ENCODE results near the gene SLC30A3. TPM values are rescaled to one million over a fixed set of nuclear protein-coding genes. Genes with fewer than 3 reads are reported as not detected.
"Not testable (repeated sequence)": the region's sequence is repeated elsewhere in the genome, so short reads cannot be mapped to it uniquely, and the experiment has no call there.

The SLC30A3 gene
- total RNA-seq, 1 donor from 2014 or later: not detected

DNA sequence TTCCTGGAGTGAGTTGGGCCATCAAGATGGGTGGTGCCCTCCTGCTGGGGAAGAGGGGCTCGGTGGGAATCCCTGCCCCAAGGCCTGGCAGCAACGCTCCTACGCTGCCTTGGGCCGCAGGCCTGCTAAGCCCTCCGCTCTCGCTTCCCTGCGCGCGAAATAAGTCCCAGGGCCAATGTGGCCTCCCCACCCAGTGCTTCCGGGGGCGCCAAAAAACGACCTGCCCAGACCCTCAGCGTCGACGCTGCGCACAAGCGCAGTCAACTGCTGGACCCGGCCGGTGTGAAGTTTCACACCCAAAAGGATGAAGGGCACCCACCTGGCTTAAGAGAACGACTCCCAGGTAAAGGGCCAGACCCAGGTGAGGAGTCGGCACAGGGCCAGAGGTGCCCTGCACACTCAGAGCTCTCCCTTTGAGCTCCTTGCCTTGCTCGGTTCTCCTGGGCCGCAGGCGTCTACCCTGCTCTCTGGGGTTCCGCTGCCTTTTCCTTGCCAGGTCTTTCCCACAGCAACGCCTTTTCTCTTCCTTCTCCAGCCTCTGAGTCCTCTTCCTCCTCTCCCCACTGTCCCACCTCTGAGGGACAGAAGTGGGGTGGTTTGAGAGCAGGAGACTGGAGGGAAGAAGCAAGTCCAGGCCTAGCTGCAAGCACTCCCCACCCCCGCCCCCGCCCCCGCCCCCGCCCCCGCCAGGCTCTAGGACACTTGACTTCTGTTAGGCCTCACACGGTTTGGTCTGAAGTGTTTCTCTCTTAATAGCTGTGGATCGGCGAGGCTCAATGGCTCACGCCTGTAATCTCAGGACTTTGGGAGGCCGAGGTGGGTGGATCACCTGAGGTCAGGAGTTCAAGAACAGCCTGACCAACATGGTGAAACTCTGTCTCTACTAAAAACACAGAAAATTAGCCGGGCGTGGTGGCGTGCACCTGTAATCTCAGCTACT lies 12.6 kb upstream of the SLC30A3 start, which contains the start of gene DNAJC5G:
Gene DNAJC5G (plus strand): TSS at position 223 of the 940 bp plus-strand sequence. CDS start 1,296 bp downstream, outside the sequence.
- TF ChIP-seq, protein P1, sequence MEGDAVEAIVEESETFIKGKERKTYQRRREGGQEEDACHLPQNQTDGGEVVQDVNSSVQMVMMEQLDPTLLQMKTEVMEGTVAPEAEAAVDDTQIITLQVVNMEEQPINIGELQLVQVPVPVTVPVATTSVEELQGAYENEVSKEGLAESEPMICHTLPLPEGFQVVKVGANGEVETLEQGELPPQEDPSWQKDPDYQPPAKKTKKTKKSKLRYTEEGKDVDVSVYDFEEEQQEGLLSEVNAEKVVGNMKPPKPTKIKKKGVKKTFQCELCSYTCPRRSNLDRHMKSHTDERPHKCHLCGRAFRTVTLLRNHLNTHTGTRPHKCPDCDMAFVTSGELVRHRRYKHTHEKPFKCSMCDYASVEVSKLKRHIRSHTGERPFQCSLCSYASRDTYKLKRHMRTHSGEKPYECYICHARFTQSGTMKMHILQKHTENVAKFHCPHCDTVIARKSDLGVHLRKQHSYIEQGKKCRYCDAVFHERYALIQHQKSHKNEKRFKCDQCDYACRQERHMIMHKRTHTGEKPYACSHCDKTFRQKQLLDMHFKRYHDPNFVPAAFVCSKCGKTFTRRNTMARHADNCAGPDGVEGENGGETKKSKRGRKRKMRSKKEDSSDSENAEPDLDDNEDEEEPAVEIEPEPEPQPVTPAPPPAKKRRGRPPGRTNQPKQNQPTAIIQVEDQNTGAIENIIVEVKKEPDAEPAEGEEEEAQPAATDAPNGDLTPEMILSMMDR (conservative IDR thresholded peaks at IDR 0.05; ENCODE audit: low read depth, low read length): no peak
- DNase-seq (ENCODE audit: low read depth): no peak
- no peak within 1 kb of the TSS for H3K4me3 ChIP-seq (ENCODE audit: low read depth, low read length)

DNA sequence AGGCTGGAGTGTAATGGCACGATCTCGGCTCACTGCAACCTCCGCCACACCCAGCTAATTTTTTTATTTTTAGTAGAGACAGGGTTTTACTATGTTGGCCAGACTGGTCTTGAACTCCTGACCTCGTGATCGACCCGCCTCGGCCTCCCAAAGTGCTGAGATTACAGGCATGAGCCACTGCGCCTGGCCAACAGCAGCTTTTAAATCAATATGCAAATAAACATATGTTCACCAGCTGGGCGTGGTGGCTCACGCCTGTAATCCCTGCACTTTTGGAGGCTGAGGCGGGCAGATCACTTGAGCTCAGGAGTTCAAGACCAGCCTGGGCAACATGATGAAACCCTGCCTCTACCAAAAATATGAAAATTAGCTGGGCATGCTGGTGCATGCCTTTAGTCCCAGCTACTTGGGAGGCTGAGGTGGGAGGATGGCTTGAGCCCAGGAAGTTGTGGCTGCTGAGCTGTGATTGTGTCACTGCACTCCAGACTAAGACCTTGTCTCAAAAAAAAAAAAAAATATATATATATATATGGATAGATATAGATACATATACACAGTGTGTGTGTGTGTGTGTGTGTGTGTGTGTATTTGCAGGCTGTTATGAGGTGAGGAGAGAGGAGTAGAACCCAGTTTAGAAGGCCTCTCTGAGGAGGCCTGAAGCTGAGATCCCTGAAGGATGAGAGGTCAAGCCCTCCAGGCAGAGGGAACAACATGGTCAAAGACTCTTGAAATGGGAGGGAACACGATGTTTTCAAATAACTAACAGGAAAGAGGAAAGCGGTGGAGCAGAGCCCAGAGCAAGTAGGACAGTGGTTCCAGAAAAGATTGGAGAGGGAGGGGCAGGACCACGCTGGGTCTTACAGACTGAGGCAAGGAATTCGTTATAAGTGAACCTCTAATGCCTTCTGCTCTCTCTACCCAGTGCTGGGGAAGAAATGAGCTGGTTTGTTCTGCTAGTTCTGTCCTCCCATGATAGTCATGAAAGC lies 10.0 kb upstream of the SLC30A3 start:
- not testable (repeated sequence) for H3K4me3 ChIP-seq (ENCODE audit: low read depth, low read length); DNase-seq (ENCODE audit: low read depth)

DNA sequence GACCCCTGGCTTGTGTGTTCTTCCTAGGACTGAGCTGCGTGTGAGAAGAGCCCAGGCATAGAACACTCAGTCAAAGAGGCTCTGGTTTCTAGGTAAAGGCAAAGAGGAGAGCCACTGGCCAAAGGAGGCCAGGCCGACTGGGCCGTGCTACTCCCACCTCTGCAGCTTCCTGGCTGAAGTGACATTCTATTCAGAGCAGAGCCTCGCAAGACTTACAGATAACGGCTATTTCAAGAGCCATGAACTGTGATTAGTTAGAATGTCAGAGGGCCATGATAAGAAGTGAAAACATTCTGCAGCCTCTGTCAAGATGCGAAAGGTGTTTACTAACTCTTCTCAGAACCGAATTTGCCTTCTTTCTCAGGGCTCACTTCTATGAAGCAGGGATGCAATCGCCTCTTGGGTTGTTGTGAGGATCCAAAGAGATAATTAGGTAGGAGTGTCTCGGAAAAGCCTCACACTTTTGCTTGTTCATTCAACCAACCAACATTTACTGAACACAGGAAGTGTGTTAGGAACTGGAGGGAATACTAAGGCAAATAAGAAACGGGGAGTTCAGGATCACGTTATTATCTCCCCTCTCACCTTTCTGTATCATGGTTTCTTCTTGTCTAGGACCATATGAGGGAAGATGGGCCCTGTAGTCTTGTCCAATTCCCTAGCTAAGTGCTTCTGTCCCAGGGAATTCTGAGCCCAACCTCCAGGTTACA lies 8.9 kb upstream of the SLC30A3 start:
- TF ChIP-seq, protein P1 (conservative IDR thresholded peaks at IDR 0.05; ENCODE audit: low read depth, low read length): no peak
- H3K4me3 ChIP-seq (ENCODE audit: low read depth, low read length): no peak overlapping the region
- no peak for DNase-seq (ENCODE audit: low read depth)

DNA sequence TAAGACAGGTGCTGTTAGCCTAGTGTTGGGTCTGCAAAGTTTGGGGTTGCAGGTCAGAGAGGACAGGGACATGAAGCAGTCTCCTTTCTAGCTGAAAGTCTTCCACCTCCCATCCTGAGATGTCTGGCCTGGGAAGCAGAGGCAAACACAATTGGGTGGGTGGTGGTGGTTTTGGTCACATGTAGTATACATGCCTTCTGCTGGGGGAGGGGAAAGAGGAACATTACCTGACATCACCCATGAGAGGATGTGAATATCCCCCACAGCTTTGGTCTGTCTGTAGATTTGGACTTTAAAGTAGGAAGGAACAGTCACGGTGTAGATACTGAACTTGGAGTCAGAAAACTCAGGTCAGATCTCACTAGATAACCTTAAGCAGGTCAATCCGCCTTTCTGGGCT lies 7.8 kb upstream of the SLC30A3 start:
- TF ChIP-seq, protein P1 (conservative IDR thresholded peaks at IDR 0.05; ENCODE audit: low read depth, low read length): no peak

DNA sequence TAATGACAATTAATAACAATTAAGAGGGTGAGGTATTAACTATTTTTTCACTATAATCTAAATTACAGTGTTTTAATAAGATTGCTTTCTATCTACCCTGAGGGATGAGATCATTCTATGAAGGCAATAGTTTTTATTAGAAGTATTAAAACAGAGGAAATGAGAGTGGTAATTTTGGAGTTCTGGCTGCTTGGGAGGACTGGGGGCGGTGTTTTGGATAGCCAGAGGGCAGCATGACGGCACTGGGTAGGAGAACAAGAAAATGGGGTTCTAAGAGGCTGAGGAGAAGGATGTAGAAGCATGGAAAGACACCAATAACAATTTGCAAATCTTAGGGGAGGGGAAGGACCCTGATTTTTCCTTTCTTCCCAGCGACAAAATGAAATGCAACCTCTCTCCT lies 7.3 kb upstream of the SLC30A3 start:
- no peak overlapping the region for H3K4me3 ChIP-seq (ENCODE audit: low read depth, low read length)
- TF ChIP-seq, protein P1 (conservative IDR thresholded peaks at IDR 0.05; ENCODE audit: low read depth, low read length): no peak
- no peak for DNase-seq (ENCODE audit: low read depth)

More for the DNA sequence above, 7.8 kb upstream of the SLC30A3 start:
- H3K4me3 ChIP-seq (ENCODE audit: low read depth, low read length): no peak overlapping the region
- no peak for DNase-seq (ENCODE audit: low read depth)

DNA sequence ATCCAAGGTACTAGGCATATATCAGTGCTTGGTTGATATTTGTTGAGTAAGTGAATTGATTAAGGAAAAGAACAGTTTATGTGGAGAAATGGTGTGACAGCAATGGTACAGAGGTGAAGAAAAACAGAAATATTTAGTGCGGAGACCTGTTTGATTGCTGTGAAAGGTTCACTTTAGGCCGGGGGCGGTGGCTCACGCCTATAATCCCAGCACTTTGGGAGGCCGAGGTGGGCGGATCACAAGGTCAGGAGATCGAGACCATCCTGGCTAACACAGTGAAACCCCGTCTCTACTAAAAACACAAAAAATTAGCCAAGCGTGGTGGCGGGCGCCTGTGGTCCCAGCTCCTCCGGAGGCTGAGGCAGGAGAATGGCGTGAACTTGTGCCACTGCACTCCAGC lies 5.4 kb upstream of the SLC30A3 start:
- not testable (repeated sequence) for DNase-seq (ENCODE audit: low read depth)

DNA sequence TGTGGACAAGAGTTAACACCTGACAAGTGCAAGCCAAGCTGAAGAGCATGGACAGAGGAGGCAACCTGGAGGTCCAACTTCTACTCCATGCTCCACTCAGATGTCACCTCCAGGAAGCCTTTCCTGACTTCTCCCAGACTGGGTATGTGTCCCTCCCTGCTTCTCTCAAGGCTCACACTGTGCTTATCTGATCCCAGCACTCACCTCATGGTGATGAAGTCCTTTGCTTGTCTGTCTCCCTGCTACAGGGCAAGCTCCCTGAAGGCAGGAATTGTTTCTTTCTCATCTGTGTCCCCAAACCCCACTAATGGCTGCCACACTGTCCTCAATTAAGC lies 2.7 kb upstream of the SLC30A3 start:
- TF ChIP-seq, protein P1 (conservative IDR thresholded peaks at IDR 0.05; ENCODE audit: low read depth, low read length): no peak
- H3K4me3 ChIP-seq (ENCODE audit: low read depth, low read length): no peak overlapping the region
- DNase-seq (ENCODE audit: low read depth): no peak

More for the DNA sequence above, 5.4 kb upstream of the SLC30A3 start:
- H3K4me3 ChIP-seq (ENCODE audit: low read depth, low read length): not testable (repeated sequence)

All from epithelial cell of proximal tubule (primary cell).